ENCODE results near the gene IGSF22. TPM values are rescaled to one million over a fixed set of nuclear protein-coding genes. Genes with fewer than 3 reads are reported as not detected.

The IGSF22 gene
- total and polyA plus RNA-seq, 8 donors, result 0.16 to 1.2 (median 0.69) TPM

DNA sequence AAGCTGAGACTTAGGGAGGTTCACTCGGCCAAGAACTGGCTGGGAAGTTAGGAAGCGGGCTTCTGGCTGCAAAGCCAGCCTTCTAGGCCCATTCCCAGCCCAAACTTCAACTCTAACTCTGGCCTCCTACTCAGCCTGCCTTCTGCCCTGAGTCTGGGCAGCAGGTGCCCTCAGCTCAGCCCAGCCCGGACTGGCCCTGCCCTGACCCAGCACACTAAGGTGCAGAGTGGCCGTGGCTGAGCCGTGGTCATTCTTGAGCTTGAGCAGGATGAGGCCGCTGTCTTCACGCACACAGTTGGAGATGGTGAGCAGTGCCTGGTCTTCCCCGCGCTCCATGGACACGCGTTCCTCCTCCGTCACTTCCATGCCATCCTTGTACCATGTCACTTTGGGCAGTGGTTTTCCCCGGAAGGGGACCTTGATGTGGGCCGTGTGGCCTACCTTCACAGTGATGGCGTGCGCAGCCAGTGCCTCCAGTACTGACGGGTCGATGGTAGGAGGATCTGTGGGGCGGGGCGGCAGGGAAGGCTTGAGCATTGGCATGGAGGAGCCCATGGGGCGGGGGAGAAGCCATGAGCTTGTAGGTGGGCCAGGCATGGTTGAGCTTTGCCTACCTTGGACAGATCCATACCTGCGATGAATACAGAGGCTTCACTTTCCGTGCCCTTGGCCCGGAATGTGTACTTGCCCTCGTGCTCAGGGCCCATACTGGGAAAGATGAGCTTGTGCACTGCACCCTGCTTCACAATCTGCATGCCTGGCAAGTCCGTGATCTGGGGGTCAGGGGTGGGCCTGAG, 12.1 kb downstream of the IGSF22 start:
- Histone ChIP-seq H3K27me3 (no peaks in the 10 kb centered on the region), H3K4me3 (no peak overlapping the region), H3K4me1 (no peaks in the 10 kb centered on the region), H3K9me3 (no peaks in the 10 kb centered on the region), H3K36me3 (no peaks in the 10 kb centered on the region), H3K27ac (no peak overlapping the region)
- DNase-seq (no peak), FAIRE-seq (no peak), ATAC-seq (no peak)
- 88 to 91% methylated on average over 26 of the region's 26 CpGs for WGBS, 2 donors
- intact Hi-C loops (cut with DNase I), result no loop called here
- TF ChIP-seq, protein P1, sequence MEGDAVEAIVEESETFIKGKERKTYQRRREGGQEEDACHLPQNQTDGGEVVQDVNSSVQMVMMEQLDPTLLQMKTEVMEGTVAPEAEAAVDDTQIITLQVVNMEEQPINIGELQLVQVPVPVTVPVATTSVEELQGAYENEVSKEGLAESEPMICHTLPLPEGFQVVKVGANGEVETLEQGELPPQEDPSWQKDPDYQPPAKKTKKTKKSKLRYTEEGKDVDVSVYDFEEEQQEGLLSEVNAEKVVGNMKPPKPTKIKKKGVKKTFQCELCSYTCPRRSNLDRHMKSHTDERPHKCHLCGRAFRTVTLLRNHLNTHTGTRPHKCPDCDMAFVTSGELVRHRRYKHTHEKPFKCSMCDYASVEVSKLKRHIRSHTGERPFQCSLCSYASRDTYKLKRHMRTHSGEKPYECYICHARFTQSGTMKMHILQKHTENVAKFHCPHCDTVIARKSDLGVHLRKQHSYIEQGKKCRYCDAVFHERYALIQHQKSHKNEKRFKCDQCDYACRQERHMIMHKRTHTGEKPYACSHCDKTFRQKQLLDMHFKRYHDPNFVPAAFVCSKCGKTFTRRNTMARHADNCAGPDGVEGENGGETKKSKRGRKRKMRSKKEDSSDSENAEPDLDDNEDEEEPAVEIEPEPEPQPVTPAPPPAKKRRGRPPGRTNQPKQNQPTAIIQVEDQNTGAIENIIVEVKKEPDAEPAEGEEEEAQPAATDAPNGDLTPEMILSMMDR (IDR thresholded peaks at IDR 0.05), result no peak

DNA sequence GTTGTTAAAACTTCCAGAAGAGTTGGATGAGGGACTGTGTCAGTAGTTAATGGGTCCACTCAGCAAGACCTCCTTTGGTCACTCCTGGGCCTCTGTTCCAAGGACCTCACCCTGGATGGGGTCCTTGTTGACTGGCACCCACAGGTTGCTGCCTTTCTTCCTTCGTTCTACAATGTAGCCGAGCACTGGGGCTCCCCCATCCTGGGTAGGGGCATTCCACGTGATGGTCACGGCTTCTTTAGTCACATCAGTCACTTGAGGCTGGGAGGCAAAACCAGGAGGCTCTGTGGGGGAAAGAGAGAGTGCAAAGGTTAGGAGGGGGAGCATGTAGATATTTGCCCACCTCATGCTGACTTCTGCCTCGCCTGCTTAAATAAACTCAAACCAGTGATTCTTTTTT, 15.4 kb downstream of the IGSF22 start:
- no peak for DNase-seq
- TF ChIP-seq, protein P1 (IDR thresholded peaks at IDR 0.05), result no peak
- H3K4me1 ChIP-seq, result peaks cover 3 to 4% (median 3%) of the 10 kb centered on the region in 3 donors
- intact Hi-C loops (cut with DNase I), result no loop called here
- no peak for FAIRE-seq
- no peaks in the 10 kb centered on the region for H3K36me3 ChIP-seq
- H3K27me3 ChIP-seq, result no peaks in the 10 kb centered on the region
- H3K4me3 ChIP-seq, result no peak overlapping the region
- WGBS, 2 donors, result 75 to 86% methylated on average over 5 of the region's 5 CpGs
- ATAC-seq, result no peak
- H3K27ac ChIP-seq, result no peak overlapping the region
- no peaks in the 10 kb centered on the region for H3K9me3 ChIP-seq

DNA sequence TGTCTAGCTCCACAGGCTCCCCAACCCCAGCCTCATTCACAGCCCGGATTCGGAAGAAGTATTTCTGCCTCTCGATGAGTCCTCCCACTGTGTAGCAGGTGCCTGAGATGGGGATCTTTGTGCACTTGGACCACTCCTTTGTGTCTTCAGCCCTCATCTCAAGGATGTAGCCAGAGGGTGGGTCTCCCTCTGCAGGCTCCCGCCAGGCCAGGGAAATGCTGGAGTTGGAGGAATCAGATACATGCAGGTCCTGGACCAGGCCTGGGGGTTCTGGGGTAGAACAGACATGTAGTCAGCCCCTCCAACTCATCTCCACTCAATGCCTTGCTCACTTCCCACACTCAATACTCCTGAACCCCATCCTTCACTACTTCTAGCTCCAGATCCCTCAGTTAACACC, 16.6 kb downstream of the IGSF22 start:
- ATAC-seq, result no peak
- FAIRE-seq, result no peak
- no peaks in the 10 kb centered on the region for H3K9me3 ChIP-seq
- H3K4me1 ChIP-seq, result peaks cover 3 to 9% (median 5%) of the 10 kb centered on the region in 3 donors
- 80 to 90% methylated on average over 4 of the region's 4 CpGs for WGBS, 2 donors
- TF ChIP-seq, protein P1 (IDR thresholded peaks at IDR 0.05), result no peak
- no peaks in the 10 kb centered on the region for H3K27me3 ChIP-seq
- H3K4me3 ChIP-seq, result no peak overlapping the region
- intact Hi-C loops (cut with DNase I), result no loop called here
- H3K36me3 ChIP-seq, result no peaks in the 10 kb centered on the region
- no peak for DNase-seq
- H3K27ac ChIP-seq, result no peak overlapping the region

DNA sequence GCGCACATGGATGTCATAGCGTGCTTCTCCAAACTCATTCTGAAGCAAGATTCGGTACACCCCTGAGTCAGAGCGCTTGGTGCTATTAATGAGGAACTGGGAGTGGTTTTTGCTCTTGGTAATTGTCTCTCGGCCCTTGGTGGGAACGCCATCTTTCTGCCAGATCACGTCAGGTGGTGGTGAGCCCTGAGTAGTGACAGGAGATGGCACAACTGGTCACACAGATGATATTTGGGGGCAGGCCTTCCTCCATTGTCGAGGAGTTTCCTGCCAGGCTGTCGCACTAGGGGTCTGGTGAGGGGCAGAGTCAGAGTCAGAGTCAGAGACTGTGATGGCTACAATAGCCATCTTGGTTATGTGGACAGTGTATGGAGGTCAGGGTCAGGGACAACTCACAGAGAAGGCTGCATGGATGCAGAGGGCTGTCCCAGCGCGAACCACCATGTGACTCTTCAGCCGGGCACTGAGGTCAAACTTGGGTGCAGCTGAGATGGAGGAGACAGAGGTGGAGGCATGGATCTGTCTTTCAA, 18.1 kb downstream of the IGSF22 start:
- H3K27ac ChIP-seq, result no peak overlapping the region
- TF ChIP-seq, protein P1 (IDR thresholded peaks at IDR 0.05), result no peak
- H3K9me3 ChIP-seq, result no peaks in the 10 kb centered on the region
- H3K36me3 ChIP-seq, result no peaks in the 10 kb centered on the region
- intact Hi-C loops (cut with DNase I), result no loop called here
- no peaks in the 10 kb centered on the region for H3K27me3 ChIP-seq
- FAIRE-seq, result no peak
- ATAC-seq, result no peak
- 93 to 94% methylated on average over 12 of the region's 12 CpGs for WGBS, 2 donors
- H3K4me3 ChIP-seq, result no peak overlapping the region
- H3K4me1 ChIP-seq, result peaks cover 3 to 9% (median 5%) of the 10 kb centered on the region in 3 donors
- no peak for DNase-seq
